ENCODE results near the gene RAET1G. TPM values are rescaled to one million over a fixed set of nuclear protein-coding genes. Genes with fewer than 3 reads are reported as not detected.
"Not testable (repeated sequence)": the region's sequence is repeated elsewhere in the genome, so short reads cannot be mapped to it uniquely, and the experiment has no call there.

Gene RAET1G
- total RNA-seq, 3 donors from 2014 or later (not counting 1 experiment from before 2014, with no cell fraction given) = 0.43 TPM; not detected in 2

DNA sequence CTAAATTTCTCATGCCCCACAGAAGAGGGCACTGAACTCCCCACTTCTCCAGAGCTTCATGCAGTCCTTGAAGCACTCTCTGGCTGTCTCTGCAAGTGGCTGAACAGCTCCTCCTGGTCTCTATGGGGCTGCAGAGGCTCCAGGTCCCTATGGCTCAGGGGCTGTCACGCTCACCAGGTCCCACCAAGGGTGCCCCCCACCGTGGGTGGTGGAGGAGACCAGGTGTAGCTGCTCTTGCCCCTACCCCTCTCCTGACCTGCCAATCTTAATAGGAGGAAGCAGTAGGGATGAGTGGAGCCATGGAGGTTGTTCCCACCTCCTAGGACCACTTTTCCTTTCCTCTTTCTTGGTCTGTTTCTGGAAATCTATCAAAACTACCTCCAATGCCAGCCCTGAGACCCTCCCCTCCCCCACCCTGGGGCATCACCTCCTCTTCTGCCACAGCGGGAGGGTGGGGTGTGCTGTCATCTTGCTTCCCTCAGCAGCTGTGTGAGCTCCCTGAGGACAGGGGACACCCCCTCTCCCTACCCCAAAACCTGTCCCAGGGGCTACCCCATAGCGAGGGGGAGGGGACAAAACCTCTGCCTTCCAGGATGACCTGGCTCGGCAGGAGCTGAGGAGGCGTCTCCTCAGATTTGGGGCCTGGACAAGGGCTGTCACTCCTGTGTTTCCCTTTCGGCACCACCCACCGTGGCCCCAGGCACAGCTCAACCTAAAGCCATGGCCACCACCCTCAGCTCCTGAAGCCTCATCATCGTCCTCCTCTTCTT, 13.0 kb downstream of the RAET1G start:
- Histone ChIP-seq H3K27ac (ENCODE audit: low read length) (no peak overlapping the region), H3K27me3 (ENCODE audit: control insufficient read depth, insufficient read depth, low read length) (no peaks in the 10 kb centered on the region), H3K4me1 (ENCODE audit: control insufficient read depth, insufficient read depth, low read length) (no peaks in the 10 kb centered on the region), H3K36me3 (ENCODE audit: control insufficient read depth, insufficient read depth, low read length) (no peaks in the 10 kb centered on the region), H3K9me3 (ENCODE audit: control insufficient read depth, insufficient read depth, low read length) (peaks cover 8% of the 10 kb centered on the region), H3K4me3 (ENCODE audit: low read length) (no peak overlapping the region)
- DNase-seq = no peak
- H3K27me3 Mint-ChIP-seq (ENCODE audit: low read depth in 2 of 2) = peaks cover 14 to 26% of the 10 kb centered on the region in 2 donors
- no peak for ATAC-seq
- H3K4me1 Mint-ChIP-seq = no peaks in the 10 kb centered on the region
- no peak overlapping the region for H3K4me3 Mint-ChIP-seq
- H3K27ac Mint-ChIP-seq = no peak overlapping the region
- intact Hi-C loops (cut with micrococcal nuclease) = no loop called here
- TF ChIP-seq, protein P1, sequence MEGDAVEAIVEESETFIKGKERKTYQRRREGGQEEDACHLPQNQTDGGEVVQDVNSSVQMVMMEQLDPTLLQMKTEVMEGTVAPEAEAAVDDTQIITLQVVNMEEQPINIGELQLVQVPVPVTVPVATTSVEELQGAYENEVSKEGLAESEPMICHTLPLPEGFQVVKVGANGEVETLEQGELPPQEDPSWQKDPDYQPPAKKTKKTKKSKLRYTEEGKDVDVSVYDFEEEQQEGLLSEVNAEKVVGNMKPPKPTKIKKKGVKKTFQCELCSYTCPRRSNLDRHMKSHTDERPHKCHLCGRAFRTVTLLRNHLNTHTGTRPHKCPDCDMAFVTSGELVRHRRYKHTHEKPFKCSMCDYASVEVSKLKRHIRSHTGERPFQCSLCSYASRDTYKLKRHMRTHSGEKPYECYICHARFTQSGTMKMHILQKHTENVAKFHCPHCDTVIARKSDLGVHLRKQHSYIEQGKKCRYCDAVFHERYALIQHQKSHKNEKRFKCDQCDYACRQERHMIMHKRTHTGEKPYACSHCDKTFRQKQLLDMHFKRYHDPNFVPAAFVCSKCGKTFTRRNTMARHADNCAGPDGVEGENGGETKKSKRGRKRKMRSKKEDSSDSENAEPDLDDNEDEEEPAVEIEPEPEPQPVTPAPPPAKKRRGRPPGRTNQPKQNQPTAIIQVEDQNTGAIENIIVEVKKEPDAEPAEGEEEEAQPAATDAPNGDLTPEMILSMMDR (IDR thresholded peaks at IDR 0.05) = no peak
- WGBS (ENCODE audit: insufficient coverage) = 94% methylated on average over 7 of the region's 9 CpGs
- H3K36me3 Mint-ChIP-seq = no peaks in the 10 kb centered on the region
- H3K9me3 Mint-ChIP-seq = no peaks in the 10 kb centered on the region

DNA sequence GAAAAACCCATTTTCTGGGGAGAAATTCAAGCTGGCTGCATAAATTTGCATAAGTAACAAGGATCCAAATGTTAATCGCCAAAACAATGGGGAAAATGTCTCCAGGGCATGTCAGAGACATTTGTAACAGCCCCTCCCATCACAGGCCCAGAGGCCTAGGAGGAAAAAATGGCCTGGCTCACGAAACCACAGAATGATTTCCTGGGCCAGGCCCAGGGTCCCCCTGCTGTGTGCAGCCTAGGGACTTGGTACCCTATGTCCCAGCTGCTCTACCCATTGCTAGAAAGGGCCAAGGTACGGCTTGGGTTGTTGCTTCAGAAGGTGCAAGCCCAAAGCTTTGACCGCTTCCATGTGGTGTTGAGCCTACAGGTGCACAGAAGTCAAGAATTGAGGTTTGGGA, 14.4 kb downstream of the RAET1G start:
- H3K27me3 ChIP-seq (ENCODE audit: control insufficient read depth, insufficient read depth, low read length); H3K4me3 ChIP-seq (ENCODE audit: low read length); H3K4me1 ChIP-seq (ENCODE audit: control insufficient read depth, insufficient read depth, low read length); ATAC-seq; H3K9me3 ChIP-seq (ENCODE audit: control insufficient read depth, insufficient read depth, low read length); DNase-seq; H3K4me1 Mint-ChIP-seq; H3K4me3 Mint-ChIP-seq; H3K36me3 ChIP-seq (ENCODE audit: control insufficient read depth, insufficient read depth, low read length); H3K36me3 Mint-ChIP-seq; H3K9me3 Mint-ChIP-seq; H3K27ac Mint-ChIP-seq; H3K27ac ChIP-seq (ENCODE audit: low read length); intact Hi-C loops (cut with micrococcal nuclease): not testable (repeated sequence)
- 74% methylated on average over 4 of the region's 4 CpGs for WGBS (ENCODE audit: insufficient coverage)
- H3K27me3 Mint-ChIP-seq (ENCODE audit: low read depth in 2 of 2) = peaks cover 14 to 23% of the 10 kb centered on the region in 2 donors

DNA sequence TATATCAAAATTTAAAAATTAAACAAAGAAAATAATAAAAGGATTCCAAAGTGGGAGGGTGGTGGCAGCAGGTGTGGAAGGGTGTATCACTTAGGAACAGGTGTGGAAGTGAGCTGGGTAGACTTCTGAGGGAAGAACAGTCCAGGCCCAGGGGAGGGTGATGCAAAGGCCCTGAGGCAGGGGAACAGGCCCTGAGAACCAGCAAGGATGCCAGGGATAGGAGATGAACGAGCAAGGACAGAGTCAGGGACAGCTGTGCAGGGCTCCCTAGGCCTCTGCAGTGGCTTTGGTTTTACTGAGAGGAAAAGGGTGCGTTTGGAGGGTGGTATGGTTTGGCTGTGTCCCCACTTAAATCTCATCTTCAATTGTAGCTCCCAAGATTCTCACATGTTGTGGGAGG, 15.6 kb downstream of the RAET1G start:
- intact Hi-C loops (cut with micrococcal nuclease) = no loop called here
- Histone ChIP-seq H3K36me3 (ENCODE audit: control insufficient read depth, insufficient read depth, low read length) (no peaks in the 10 kb centered on the region), H3K9me3 (ENCODE audit: control insufficient read depth, insufficient read depth, low read length) (peaks cover 8% of the 10 kb centered on the region), H3K4me3 (ENCODE audit: low read length) (no peak overlapping the region), H3K27ac (ENCODE audit: low read length) (no peak overlapping the region), H3K27me3 (ENCODE audit: control insufficient read depth, insufficient read depth, low read length) (no peaks in the 10 kb centered on the region), H3K4me1 (ENCODE audit: control insufficient read depth, insufficient read depth, low read length) (no peaks in the 10 kb centered on the region)
- Mint-ChIP-seq H3K4me3 (no peak overlapping the region), H3K27ac (no peak overlapping the region), H3K27me3 (ENCODE audit: low read depth in 2 of 2) (peaks cover 14 to 20% of the 10 kb centered on the region in 2 donors), H3K4me1 (no peaks in the 10 kb centered on the region), H3K36me3 (no peaks in the 10 kb centered on the region), H3K9me3 (no peaks in the 10 kb centered on the region)
- 52% methylated on average over 1 of the region's 2 CpGs for whole genome bisulfite sequencing (ENCODE audit: insufficient coverage)
- DNase-seq (no peak), ATAC-seq (no peak)
- TF ChIP-seq, protein P1 (IDR thresholded peaks at IDR 0.05) = no peak

DNA sequence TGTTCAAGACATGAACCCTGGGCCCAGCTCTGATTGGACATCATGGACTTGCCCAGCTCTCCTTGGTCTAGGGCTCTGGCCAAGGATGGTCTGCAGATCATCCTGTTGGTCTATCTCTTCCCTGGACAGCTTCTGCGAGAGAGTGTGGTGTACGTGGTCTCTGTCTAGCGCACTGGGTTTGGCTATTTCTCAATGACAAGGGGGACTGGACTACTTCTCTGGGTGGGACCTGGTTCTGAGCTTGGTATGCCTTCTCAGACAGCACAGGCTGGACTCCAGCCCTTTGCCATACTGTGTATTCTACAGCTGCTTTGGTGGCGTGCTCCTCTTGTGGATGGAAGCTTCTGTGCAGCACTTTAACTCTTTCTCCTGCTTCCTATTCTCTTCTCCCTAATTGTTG, 16.5 kb downstream of the RAET1G start:
- ATAC-seq (no peak), DNase-seq (no peak)
- TF ChIP-seq, protein P1 (IDR thresholded peaks at IDR 0.05) = no peak
- Mint-ChIP-seq H3K9me3 (no peaks in the 10 kb centered on the region), H3K27ac (no peak overlapping the region), H3K4me3 (no peak overlapping the region), H3K27me3 (ENCODE audit: low read depth in 2 of 2) (peaks cover 12 to 20% of the 10 kb centered on the region in 2 donors), H3K36me3 (no peaks in the 10 kb centered on the region), H3K4me1 (no peaks in the 10 kb centered on the region)
- H3K27ac ChIP-seq (ENCODE audit: low read length) = no peak overlapping the region
- H3K9me3 ChIP-seq (ENCODE audit: control insufficient read depth, insufficient read depth, low read length) = peaks cover 8% of the 10 kb centered on the region
- no peak overlapping the region for H3K4me3 ChIP-seq (ENCODE audit: low read length)
- intact Hi-C loops (cut with micrococcal nuclease) = no loop called here
- no peaks in the 10 kb centered on the region for H3K36me3 ChIP-seq (ENCODE audit: control insufficient read depth, insufficient read depth, low read length)
- H3K4me1 ChIP-seq (ENCODE audit: control insufficient read depth, insufficient read depth, low read length) = no peaks in the 10 kb centered on the region
- no peaks in the 10 kb centered on the region for H3K27me3 ChIP-seq (ENCODE audit: control insufficient read depth, insufficient read depth, low read length)
- WGBS (ENCODE audit: insufficient coverage) = 95% methylated on average over 4 of the region's 4 CpGs

Data from natural killer cell (primary cell).